Activated CD4-positive, alpha-beta T cell treated with anti-CD3 and anti-CD28 coated beads, Interleukin-2, amount 10 ng/mL, durations not matched to agents 24 days and 14 days (primary cell): ENCODE results near the gene CMPK1. TPM values are rescaled to one million over a fixed set of nuclear protein-coding genes. Genes with fewer than 3 reads are reported as not detected.
"Not testable (repeated sequence)": the region's sequence is repeated elsewhere in the genome, so short reads cannot be mapped to it uniquely, and the experiment has no call there.

ENCODE experiments used
- DNase-seq: peaks from one replicate; pipeline ENCODE4 v3.0.0; 2022
- H3K27ac Mint-ChIP-seq: one replicate; pipeline ENCODE4 v1.8.0; 2022; ENCODE audit warnings: mild to moderate bottlenecking, mixed read lengths
- H3K27me3 Mint-ChIP-seq: one replicate; pipeline ENCODE4 v1.8.0; 2022; ENCODE audit warnings: mixed read lengths
- H3K36me3 Mint-ChIP-seq: one replicate; pipeline ENCODE4 v1.8.0; 2022; ENCODE audit warnings: low read depth, mild to moderate bottlenecking, mixed read lengths
- H3K4me1 Mint-ChIP-seq: one replicate; pipeline ENCODE4 v1.8.0; 2021; ENCODE audit warnings: mixed read lengths
- H3K4me3 Mint-ChIP-seq: one replicate; pipeline ENCODE4 v1.8.0; 2022; ENCODE audit warnings: mild to moderate bottlenecking, moderate library complexity, mixed read lengths
- H3K9me3 Mint-ChIP-seq: one replicate; pipeline ENCODE4 v1.8.0; 2021; ENCODE audit warnings: mixed read lengths
- intact Hi-C: fragments of 100-400 bp; cut with micrococcal nuclease; formaldehyde crosslinking; loops from one replicate; pipeline ENCODE4 v1.15.1; 2023
- total RNA-seq: library from RNA; stranded (reverse); gene quantifications from 2 replicates; pipeline ENCODE4 v1.2.3, GENCODE V29; 2022

CMPK1 gene
- total RNA-seq, 1 donor from 2014 or later: 104 TPM

DNA sequence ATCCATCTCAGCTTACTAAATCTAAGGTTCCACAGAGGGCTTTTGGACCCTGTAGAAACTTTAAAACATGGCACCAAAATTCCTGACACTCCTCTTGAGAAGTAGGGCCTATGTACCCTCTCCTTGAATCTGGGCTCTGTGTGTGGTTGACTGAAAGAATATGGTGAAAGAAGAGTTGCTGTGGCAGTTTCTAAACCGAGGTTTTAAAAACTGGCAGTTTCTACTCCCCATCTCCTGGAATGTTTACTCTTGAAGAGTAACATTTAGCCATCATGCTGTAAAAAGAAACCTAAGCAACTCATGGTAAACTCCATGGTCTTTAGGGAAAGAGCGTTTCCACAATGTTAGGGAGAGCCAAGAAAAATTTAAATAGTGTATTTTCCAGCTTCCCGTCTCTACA, 4.6 kb upstream of the CMPK1 start:
- H3K4me1 Mint-ChIP-seq: no peaks in the 10 kb centered on the region
- DNase-seq: no peak
- no peak overlapping the region for H3K4me3 Mint-ChIP-seq
- H3K27me3 Mint-ChIP-seq: no peaks in the 10 kb centered on the region
- no peak overlapping the region for H3K27ac Mint-ChIP-seq
- H3K36me3 Mint-ChIP-seq: no peaks in the 10 kb centered on the region
- no peaks in the 10 kb centered on the region for H3K9me3 Mint-ChIP-seq
- intact Hi-C loops: no loop called here

GRCh38 chr1:47330212-47330611, 3.4 kb upstream of the CMPK1 start:
- H3K4me1 Mint-ChIP-seq: peaks cover 4% of the 10 kb centered on the region
- intact Hi-C loops: no loop called here

DNA sequence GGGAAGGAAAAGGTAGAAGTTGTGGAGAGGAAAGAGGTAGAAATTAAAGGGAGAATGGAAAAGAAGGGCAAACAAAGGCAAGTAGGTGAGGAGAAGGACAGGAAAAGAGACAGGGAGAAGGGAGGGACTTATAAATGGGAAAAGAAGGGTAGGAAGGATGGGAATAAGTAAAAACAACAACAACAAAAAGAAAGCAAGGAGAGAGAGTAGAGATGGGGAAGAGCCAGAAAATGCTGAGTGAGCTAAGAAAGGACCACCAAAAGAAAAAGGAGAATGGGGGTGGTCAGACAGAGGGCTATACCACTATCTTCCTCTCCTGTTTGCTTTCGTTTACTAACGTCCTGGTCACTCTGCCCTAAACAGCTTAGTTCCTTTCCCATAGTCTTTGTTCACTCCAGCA, 1.7 kb upstream of the CMPK1 start:
- Mint-ChIP-seq H3K4me1 (peaks cover 10% of the 10 kb centered on the region), H3K27me3 (no peaks in the 10 kb centered on the region), H3K9me3 (no peaks in the 10 kb centered on the region), H3K27ac (no peak overlapping the region), H3K36me3 (peaks cover 3% of the 10 kb centered on the region), H3K4me3 (peak overlapping the region; percentile 23)
- intact Hi-C loops: loop anchor here (2.0 kb wide), 1 partner anchor 105 kb away; no protein-coding TSS in a partner anchor
- no peak for DNase-seq

More at GRCh38 chr1:47330212-47330611, 3.4 kb upstream of the CMPK1 start:
- H3K4me3 Mint-ChIP-seq: no peak overlapping the region
- no peaks in the 10 kb centered on the region for H3K9me3 Mint-ChIP-seq
- H3K27ac Mint-ChIP-seq: no peak overlapping the region
- no peaks in the 10 kb centered on the region for H3K36me3 Mint-ChIP-seq
- H3K27me3 Mint-ChIP-seq: no peaks in the 10 kb centered on the region
- DNase-seq: no peak

DNA sequence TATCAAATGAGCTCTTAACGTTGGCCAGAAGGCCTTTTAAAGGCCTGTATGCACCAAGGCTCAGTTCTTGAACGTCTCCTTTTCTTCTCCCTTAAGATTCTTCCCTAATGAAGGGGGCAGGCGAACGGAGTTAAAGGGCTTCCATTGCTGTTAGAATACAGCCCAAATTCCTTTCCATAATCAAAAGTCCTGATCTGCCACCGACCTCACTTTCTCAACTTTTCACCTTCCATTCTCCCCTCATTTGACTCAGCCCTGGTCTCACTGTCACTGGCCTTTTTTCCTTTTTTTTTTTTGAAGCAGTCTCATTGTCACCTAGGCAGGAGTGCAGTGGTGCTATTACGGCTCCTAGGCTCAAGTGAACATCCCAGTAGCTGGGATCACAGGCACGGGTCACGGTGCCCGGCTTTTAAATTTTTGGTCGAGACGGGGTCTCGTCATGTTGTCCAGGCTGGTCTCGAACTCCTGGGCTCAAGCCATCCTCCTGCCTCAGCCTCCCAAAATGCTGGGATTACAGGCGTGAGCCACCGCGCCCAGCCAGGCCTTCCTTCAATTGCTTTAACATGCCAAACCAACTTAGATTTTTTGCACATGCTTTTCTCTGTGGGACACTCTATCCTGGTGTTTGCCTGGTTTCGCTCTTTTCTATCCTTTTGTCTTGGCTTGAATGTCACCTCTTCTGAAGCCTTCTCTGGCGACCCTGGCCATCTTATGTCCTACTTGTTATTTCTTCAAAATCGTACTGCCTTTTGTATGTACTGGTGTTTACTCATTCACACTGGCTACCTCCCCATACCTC, 612 bp upstream of the CMPK1 start:
- Mint-ChIP-seq H3K27ac (no peak overlapping the region), H3K9me3 (no peaks in the 10 kb centered on the region), H3K4me1 (peaks cover 10% of the 10 kb centered on the region), H3K4me3 (no peak overlapping the region), H3K27me3 (no peaks in the 10 kb centered on the region), H3K36me3 (peaks cover 3% of the 10 kb centered on the region)
- DNase-seq: no peak
- intact Hi-C loops: loop anchor here (2.0 kb wide), 1 partner anchor 104 kb away; no protein-coding TSS in a partner anchor

- Mint-ChIP-seq H3K4me1 (peaks cover 10% of the 10 kb centered on the region), H3K27me3 (no peaks in the 10 kb centered on the region), H3K27ac (peak overlapping the region; percentile 96), H3K9me3 (no peaks in the 10 kb centered on the region), H3K4me3 (no peak overlapping the region), H3K36me3 (peaks cover 3% of the 10 kb centered on the region)
- peak; percentile 94 for DNase-seq
- intact Hi-C loops: loop anchor here (1.0 to 2.0 kb wide), 4 partner anchors 17 to 103 kb away; partner anchors contain the start of gene STIL
These were observed 553 bp downstream of the CMPK1 start for GRCh38 chr1:47333922-47334764.

DNA sequence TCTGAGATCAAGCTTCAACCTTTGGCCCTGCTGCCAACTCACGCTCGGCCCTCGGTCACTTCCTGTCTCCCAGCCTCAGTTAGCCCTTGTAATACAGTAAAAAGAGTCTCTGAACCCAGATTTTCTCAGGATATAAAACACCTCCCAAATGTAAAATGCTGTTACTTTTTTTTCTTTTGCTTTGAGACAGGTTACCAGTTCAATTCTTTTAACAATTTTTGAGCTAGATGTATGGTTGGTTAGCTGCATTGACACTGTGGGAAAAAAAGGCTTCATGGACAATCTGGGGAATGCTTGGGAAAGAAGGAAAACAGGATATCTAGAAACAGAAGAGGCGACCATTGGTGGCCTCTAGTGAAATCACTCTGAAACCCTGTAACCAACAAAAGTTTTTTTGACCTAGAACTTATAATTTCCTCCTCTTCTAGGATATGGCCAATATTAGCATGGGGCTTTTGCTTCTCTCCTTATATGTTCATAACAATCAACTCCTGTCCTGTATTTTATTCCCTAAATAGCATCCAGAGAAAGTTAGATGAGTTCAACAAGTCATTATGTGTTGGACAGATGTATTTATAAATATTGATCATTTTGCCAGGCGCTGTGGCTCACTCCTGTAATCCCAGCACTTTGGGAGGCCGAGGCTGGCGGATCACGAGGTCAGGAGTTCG, 1.3 kb downstream of the CMPK1 start:
- Mint-ChIP-seq H3K4me3 (no peak overlapping the region), H3K36me3 (peaks cover 3% of the 10 kb centered on the region), H3K27ac (peak overlapping the region; percentile 96), H3K27me3 (no peaks in the 10 kb centered on the region), H3K9me3 (no peaks in the 10 kb centered on the region), H3K4me1 (peaks cover 12% of the 10 kb centered on the region)
- intact Hi-C loops: loop anchor here (1.0 to 2.0 kb wide), 3 partner anchors 16 to 46 kb away; partner anchors contain the start of gene STIL
- DNase-seq: no peak

DNA sequence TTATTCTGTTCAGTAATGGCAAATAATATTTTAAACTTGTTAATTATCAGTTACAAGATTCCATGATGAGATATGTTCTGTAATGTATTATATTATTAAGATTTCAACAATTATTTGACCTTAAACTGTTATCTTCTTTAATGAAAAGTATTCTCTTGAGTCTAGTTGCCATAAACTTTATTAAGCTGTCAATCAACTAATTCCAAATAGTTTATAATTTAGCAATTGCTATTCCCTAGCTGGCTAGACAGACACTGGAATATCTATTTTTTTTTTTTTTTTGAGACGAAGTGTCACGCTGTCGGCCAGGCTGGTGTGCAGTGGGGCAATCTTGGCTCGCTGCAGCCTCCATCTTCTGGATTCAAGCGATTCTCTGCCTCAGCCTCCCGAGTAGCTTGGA, 3.8 kb downstream of the CMPK1 start:
- H3K27ac Mint-ChIP-seq: no peak overlapping the region
- intact Hi-C loops: no loop called here
- no peaks in the 10 kb centered on the region for H3K9me3 Mint-ChIP-seq
- no peak overlapping the region for H3K4me3 Mint-ChIP-seq
- H3K27me3 Mint-ChIP-seq: no peaks in the 10 kb centered on the region
- peaks cover 21% of the 10 kb centered on the region for H3K4me1 Mint-ChIP-seq
- DNase-seq: no peak
- H3K36me3 Mint-ChIP-seq: peaks cover 9% of the 10 kb centered on the region

- Mint-ChIP-seq H3K27me3 (no peaks in the 10 kb centered on the region), H3K36me3 (peaks cover 11% of the 10 kb centered on the region), H3K27ac (no peak overlapping the region), H3K4me1 (peaks cover 21% of the 10 kb centered on the region), H3K4me3 (no peak overlapping the region), H3K9me3 (no peaks in the 10 kb centered on the region)
- intact Hi-C loops: no loop called here
- no peak for DNase-seq
These were observed 4.9 kb downstream of the CMPK1 start for GRCh38 chr1:47338249-47339077.

DNA sequence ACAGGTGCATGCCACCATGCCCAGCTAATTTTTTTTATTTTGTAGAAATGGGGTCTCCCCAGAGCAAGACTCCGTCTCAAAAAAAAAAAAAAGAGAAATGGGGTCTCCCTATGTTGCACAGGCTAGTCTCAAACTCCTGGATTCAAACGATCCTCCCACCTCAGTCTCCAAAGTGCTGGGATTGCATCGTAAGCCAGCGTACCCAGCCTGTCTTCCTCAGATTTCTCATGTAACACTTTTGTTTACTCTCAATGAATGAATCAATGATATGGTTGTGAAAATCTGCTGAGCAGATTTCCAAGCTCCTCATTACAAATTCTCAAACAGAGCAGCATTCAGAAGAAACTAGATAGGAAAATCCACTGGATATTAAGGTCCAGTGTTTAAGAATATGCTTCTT, 6.6 kb downstream of the CMPK1 start:
- peaks cover 16% of the 10 kb centered on the region for H3K4me1 Mint-ChIP-seq
- no peaks in the 10 kb centered on the region for H3K9me3 Mint-ChIP-seq
- H3K36me3 Mint-ChIP-seq: peaks cover 14% of the 10 kb centered on the region
- H3K27ac Mint-ChIP-seq: no peak overlapping the region
- intact Hi-C loops: no loop called here
- no peak for DNase-seq
- H3K27me3 Mint-ChIP-seq: no peaks in the 10 kb centered on the region
- H3K4me3 Mint-ChIP-seq: no peak overlapping the region

- intact Hi-C loops, DNase-seq, H3K4me3 Mint-ChIP-seq, H3K9me3 Mint-ChIP-seq, H3K27me3 Mint-ChIP-seq: not testable (repeated sequence)
- peaks cover 30% of the 10 kb centered on the region for H3K36me3 Mint-ChIP-seq
- peak overlapping the region; percentile 78 for H3K27ac Mint-ChIP-seq
- H3K4me1 Mint-ChIP-seq: peaks cover 12% of the 10 kb centered on the region
These were observed 13.4 kb downstream of the CMPK1 start for GRCh38 chr1:47346979-47347378.

DNA sequence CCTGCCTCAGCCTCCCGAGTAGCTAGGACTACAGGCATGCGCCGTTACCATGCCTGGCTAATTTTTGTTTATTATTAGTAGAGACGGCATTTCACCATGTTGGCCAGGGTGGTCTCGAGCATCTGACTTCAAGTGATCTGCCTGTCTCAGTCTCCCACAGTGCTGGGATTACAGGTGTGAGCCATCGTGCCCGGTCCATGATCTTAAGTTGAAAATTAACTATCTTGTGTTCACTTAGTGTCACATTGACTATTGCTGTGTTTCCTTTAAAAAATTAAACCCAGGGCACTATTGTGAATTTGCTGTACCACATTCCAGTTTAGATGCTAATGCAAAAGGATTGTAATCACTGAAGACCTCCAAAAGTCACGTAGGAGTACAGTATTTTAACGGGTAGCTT, 14.1 kb downstream of the CMPK1 start:
- H3K27ac Mint-ChIP-seq: no peak overlapping the region
- H3K9me3 Mint-ChIP-seq: peaks cover 3% of the 10 kb centered on the region
- intact Hi-C loops: no loop called here
- peaks cover 30% of the 10 kb centered on the region for H3K36me3 Mint-ChIP-seq
- H3K4me1 Mint-ChIP-seq: peaks cover 12% of the 10 kb centered on the region
- H3K4me3 Mint-ChIP-seq: no peak overlapping the region
- no peaks in the 10 kb centered on the region for H3K27me3 Mint-ChIP-seq
- no peak for DNase-seq

GRCh38 chr1:47348246-47348645, 14.7 kb downstream of the CMPK1 start:
- no peak for DNase-seq
- Mint-ChIP-seq H3K4me1 (peaks cover 12% of the 10 kb centered on the region), H3K27ac (no peak overlapping the region), H3K9me3 (peaks cover 3% of the 10 kb centered on the region), H3K36me3 (peaks cover 30% of the 10 kb centered on the region), H3K4me3 (no peak overlapping the region), H3K27me3 (no peaks in the 10 kb centered on the region)
- intact Hi-C loops: no loop called here

DNA sequence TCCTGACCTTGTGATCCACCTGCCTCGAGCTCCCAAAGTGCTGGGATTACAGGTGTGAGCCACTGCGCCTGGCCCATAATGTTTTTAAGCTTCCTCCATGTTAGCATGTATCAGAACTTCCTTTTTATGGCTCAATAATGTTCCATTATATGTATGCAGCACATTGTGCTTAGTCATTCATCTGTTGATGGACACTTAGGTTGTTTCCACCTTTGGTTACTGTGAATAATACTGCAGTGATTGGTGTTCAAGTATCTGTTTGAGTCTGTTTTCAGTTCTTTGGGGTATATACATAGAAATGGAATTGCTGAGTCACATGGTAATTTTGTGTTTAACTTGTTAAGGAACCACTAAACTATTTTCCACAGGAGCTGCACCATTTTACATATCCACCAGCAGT, 17.7 kb downstream of the CMPK1 start:
- peaks cover 3% of the 10 kb centered on the region for H3K9me3 Mint-ChIP-seq
- intact Hi-C loops: loop anchor here (1.0 to 2.0 kb wide), 3 partner anchors 17 to 63 kb away; partner anchors contain the start of gene STIL

More for the DNA sequence above, 17.7 kb downstream of the CMPK1 start:
- Mint-ChIP-seq H3K27ac (peak overlapping the region; percentile 88), H3K27me3 (no peaks in the 10 kb centered on the region), H3K4me3 (peak overlapping the region; percentile 3), H3K36me3 (peaks cover 24% of the 10 kb centered on the region), H3K4me1 (peaks cover 14% of the 10 kb centered on the region)
- DNase-seq: no peak
